Ecto neural progenitor cell (in vitro differentiated cells): ENCODE data around the gene DNAJC12.
"Not testable (repeated sequence)": the region's sequence is repeated elsewhere in the genome, so short reads cannot be mapped to it uniquely, and the experiment has no call there.

Experiments used
- DNase-seq: peaks from one replicate; pipeline ENCODE4 v3.0.0-alpha.2; 2018; ENCODE audit warnings: low spot score

Gene DNAJC12

GRCh38 chr10:67762567-67762966, 75.4 kb downstream of the DNAJC12 start:
- not testable (repeated sequence) for DNase-seq

GRCh38 chr10:67760272-67760671, 77.7 kb downstream of the DNAJC12 start:
- no peak for DNase-seq
